ENCODE data around the gene PI4KA. TPM values are rescaled to one million over a fixed set of nuclear protein-coding genes. Genes with fewer than 3 reads are reported as not detected.

PI4KA gene
- total and polyA plus RNA-seq, 2 of the 13 experiments (the other 11 are each of a cell fraction or from before 2014, with no cell fraction given), result 27.4 to 56.4 TPM

DNA sequence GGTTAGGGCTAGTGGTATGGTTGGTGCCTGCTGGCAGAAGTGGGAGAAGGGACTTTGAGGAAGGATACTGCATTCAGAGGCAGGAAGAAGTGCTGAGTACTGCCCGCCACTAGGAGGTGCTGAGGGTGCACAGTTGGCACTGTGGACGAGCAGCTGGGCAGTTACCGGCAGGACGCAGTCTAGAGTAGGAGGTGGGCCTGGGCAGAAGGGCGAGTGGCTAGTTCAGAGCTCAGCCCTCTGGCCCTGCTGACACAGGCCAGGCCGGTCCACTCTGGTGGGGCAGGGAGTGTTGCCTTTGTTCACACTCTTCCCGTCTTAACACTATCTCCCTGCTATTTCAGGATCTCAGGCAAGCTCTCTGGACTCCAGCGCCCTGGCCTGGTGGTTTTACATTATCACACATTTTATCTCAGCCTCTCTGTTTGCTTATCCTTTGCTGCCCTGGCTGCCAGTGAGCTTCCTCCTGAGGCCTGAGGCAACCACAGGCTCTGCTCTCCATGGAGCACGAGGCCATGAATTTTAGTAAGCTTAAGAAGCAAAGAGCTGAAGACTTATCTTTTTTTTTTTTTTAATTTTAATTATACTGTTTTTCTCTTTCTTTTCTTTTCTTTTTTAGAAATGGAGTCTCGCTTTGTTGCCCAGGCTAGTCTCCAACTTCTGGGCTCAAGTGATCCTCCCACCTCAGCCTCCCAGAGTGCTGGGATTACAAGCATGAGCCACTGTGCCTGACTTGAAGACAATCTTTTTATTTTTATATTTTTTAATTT, 27.1 kb upstream of the PI4KA start (continued):
- TF ChIP-seq, protein P1, sequence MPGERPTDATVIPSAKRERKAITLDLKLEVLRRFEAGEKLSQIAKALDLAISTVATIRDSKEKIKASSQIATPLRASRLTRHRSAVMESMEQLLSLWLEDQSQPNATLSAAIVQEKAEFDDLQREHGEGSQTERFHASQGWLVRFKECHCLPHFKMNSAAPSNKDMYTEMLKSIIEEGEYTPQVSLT (CRISPR knock-in tag; IDR thresholded peaks at IDR 0.05; ENCODE audit: borderline replicate concordance, low read depth), result no peak
- TF ChIP-seq ZNF205 (CRISPR knock-in tag; IDR thresholded peaks at IDR 0.05) (peak; percentile 59; the same call in 1 of the 2 replicates), HES4 (CRISPR knock-in tag; IDR thresholded peaks at IDR 0.05; ENCODE audit: borderline replicate concordance) (no peak), ZNF337 (CRISPR knock-in tag; IDR thresholded peaks at IDR 0.05; ENCODE audit: borderline replicate concordance, low read depth) (0 out of 2 replicates have a peak, but pooled peaks have one; percentile 60), MXD4 (CRISPR knock-in tag; IDR thresholded peaks at IDR 0.05) (peak; percentile 90), POLR2G (IDR thresholded peaks at IDR 0.05; ENCODE audit: low read depth, low read length) (peak; percentile 48; the same call in 1 of the 2 replicates), ZNF3 (CRISPR knock-in tag; IDR thresholded peaks at IDR 0.05) (no peak), ZNF781 (CRISPR knock-in tag; IDR thresholded peaks at IDR 0.05; ENCODE audit: borderline replicate concordance, not compliant biosample characterization) (no peak), ATF7-NPFF (CRISPR knock-in tag; IDR thresholded peaks at IDR 0.05; ENCODE audit: low read depth) (no peak), ISX (CRISPR knock-in tag; conservative IDR thresholded peaks at IDR 0.05) (no peak), POLR2AphosphoS5 (IDR thresholded peaks at IDR 0.05; ENCODE audit: low read depth, low read length) (no peak), MAZ (IDR thresholded peaks at IDR 0.05; ENCODE audit: borderline replicate concordance, low read depth, low read length) (no peak), MAZ (CRISPR knock-in tag; IDR thresholded peaks at IDR 0.05; ENCODE audit: low read depth) (peak; percentile 67; the same call in 1 of the 2 replicates), RAD51 (IDR thresholded peaks at IDR 0.05; ENCODE audit: borderline replicate concordance) (no peak), ZFP37 (CRISPR knock-in tag; IDR thresholded peaks at IDR 0.05; ENCODE audit: borderline replicate concordance) (no peak; the same call in 1 of the 2 replicates), SRSF4 (IDR thresholded peaks at IDR 0.05; ENCODE audit: low read depth, low read length, poor library complexity, severe bottlenecking) (no peak), CC2D1A (CRISPR knock-in tag; IDR thresholded peaks at IDR 0.05) (no peak), ZNF317 (CRISPR knock-in tag; IDR thresholded peaks at IDR 0.05) (peak; percentile 49; the same call in 1 of the 2 replicates), ZNF660 (CRISPR knock-in tag; IDR thresholded peaks at IDR 0.05; ENCODE audit: borderline replicate concordance, low read depth) (no peak), SP5 (CRISPR knock-in tag; IDR thresholded peaks at IDR 0.05; ENCODE audit: borderline replicate concordance, low read depth) (peak; percentile 30; the same call in 1 of the 2 replicates)
- TF ChIP-seq, protein P2, sequence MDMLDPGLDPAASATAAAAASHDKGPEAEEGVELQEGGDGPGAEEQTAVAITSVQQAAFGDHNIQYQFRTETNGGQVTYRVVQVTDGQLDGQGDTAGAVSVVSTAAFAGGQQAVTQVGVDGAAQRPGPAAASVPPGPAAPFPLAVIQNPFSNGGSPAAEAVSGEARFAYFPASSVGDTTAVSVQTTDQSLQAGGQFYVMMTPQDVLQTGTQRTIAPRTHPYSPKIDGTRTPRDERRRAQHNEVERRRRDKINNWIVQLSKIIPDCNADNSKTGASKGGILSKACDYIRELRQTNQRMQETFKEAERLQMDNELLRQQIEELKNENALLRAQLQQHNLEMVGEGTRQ (IDR thresholded peaks at IDR 0.05; ENCODE audit: low read depth, low read length), result no peak
- TF ChIP-seq, protein P2 (CRISPR knock-in tag; IDR thresholded peaks at IDR 0.05; ENCODE audit: borderline replicate concordance), result no peak
- TF ChIP-seq, protein P3, sequence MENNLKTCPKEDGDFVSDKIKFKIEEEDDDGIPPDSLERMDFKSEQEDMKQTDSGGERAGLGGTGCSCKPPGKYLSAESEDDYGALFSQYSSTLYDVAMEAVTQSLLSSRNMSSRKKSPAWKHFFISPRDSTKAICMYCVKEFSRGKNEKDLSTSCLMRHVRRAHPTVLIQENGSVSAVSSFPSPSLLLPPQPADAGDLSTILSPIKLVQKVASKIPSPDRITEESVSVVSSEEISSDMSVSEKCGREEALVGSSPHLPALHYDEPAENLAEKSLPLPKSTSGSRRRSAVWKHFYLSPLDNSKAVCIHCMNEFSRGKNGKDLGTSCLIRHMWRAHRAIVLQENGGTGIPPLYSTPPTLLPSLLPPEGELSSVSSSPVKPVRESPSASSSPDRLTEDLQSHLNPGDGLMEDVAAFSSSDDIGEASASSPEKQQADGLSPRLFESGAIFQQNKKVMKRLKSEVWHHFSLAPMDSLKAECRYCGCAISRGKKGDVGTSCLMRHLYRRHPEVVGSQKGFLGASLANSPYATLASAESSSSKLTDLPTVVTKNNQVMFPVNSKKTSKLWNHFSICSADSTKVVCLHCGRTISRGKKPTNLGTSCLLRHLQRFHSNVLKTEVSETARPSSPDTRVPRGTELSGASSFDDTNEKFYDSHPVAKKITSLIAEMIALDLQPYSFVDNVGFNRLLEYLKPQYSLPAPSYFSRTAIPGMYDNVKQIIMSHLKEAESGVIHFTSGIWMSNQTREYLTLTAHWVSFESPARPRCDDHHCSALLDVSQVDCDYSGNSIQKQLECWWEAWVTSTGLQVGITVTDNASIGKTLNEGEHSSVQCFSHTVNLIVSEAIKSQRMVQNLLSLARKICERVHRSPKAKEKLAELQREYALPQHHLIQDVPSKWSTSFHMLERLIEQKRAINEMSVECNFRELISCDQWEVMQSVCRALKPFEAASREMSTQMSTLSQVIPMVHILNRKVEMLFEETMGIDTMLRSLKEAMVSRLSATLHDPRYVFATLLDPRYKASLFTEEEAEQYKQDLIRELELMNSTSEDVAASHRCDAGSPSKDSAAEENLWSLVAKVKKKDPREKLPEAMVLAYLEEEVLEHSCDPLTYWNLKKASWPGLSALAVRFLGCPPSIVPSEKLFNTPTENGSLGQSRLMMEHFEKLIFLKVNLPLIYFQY (CRISPR knock-in tag; IDR thresholded peaks at IDR 0.05; ENCODE audit: borderline replicate concordance), result 0 out of 2 replicates have a peak, but pooled peaks have one; percentile 42

All from HepG2 (cell line).